Endothelial cell of umbilical vein (primary cell): ENCODE measurements around the gene CTU2. TPM values are rescaled to one million over a fixed set of nuclear protein-coding genes. Genes with fewer than 3 reads are reported as not detected.

Experiments
- BruUV-seq: library from RNA; stranded (reverse); fragments of 400-500 nt; replicated peaks from 2 replicates; lab custom pipeline; 2021; lab: Mats Ljungman, UMichigan
- CTCF ChIA-PET: fragments of 300-600, 350-600 bp; sonication (Branson Sonifier 250); formaldehyde crosslinking; loops from one replicate; lab custom pipeline; 2021; ENCODE audit warnings: antibody characterized with exemption, inconsistent platforms; lab: Charles Lee
- POLR2A ChIA-PET: fragments of 300-600, 350-600 bp; sonication (Branson Sonifier 250); formaldehyde crosslinking; loops from one replicate; lab custom pipeline; 2021; ENCODE audit warnings: antibody characterized with exemption, inconsistent platforms; lab: Charles Lee
- DNase-seq: peaks from one replicate; pipeline ENCODE4 v3.0.0-alpha.2; 2011; ENCODE audit warnings: low read depth, low spot score
- FAIRE-seq: peaks from 2 replicates; lab custom pipeline; 2011; peaks lifted over from hg19 to GRCh38; lab: Jason Lieb, UNC
- H2AFZ ChIP-seq: 2 replicates; pipeline ENCODE4 v1.6.0; 2012; ENCODE audit warnings: low read depth, low read length, control low read depth, inconsistent platforms
- H3K27ac ChIP-seq: 2 replicates; pipeline ENCODE4 v1.5.1; 2011; ENCODE audit warnings: low read depth, mild to moderate bottlenecking, control low read depth, low read length, moderate library complexity; ENCODE audit not compliant: insufficient read depth
- H3K27me3 ChIP-seq, 2 experiments: 2 replicates each; pipeline versions ENCODE4 v1.6.0 to v1.6.1; 2011; ENCODE audit warnings: low read length in 2 of 2, mixed read lengths in 1 of 2; ENCODE audit not compliant: control insufficient read depth in 2 of 2, insufficient read depth in 2 of 2
- H3K36me3 ChIP-seq, 2 experiments: 2 replicates in 1 of 2; 3 replicates in 1 of 2; pipeline ENCODE4 v1.5.1; 2011; ENCODE audit warnings: low read length in 2 of 2, mild to moderate bottlenecking in 1 of 2, moderate library complexity in 1 of 2; ENCODE audit not compliant: control insufficient read depth in 2 of 2, insufficient read depth in 2 of 2; ENCODE audit errors: extremely low read depth in 1 of 2
- H3K4me1 ChIP-seq: 3 replicates; pipeline ENCODE4 v1.5.1; 2011; ENCODE audit warnings: mild to moderate bottlenecking, low read length; ENCODE audit not compliant: control insufficient read depth, insufficient read depth; ENCODE audit errors: extremely low read depth
- H3K4me2 ChIP-seq: 2 replicates; pipeline ENCODE4 v1.6.1; 2011; ENCODE audit warnings: low read length, control low read depth, mixed read lengths; ENCODE audit not compliant: insufficient read depth
- H3K4me3 ChIP-seq, 3 experiments: fragments of 200-600 bp in 1 of 3; sonication (generic), shearing (Covaris generic) in 1 of 3; replicated peaks in 1 of 3; 2 replicates each; pipeline ENCODE4 v1.5.1; 2011 to 2016; ENCODE audit warnings: control low read depth in 3 of 3, low read length in 3 of 3, mild to moderate bottlenecking in 2 of 3, inconsistent platforms in 1 of 3, low read depth in 1 of 3, moderate library complexity in 1 of 3; ENCODE audit not compliant: insufficient read depth in 1 of 3
- H3K79me2 ChIP-seq: 2 replicates; pipeline ENCODE4 v1.6.0; 2012; ENCODE audit warnings: low read length, inconsistent platforms; ENCODE audit not compliant: control insufficient read depth, insufficient read depth
- H3K9ac ChIP-seq: replicated peaks from 2 replicates; pipeline ENCODE3; 2011; ENCODE audit warnings: low read length, control low read depth; ENCODE audit not compliant: insufficient read depth; ENCODE audit errors: extremely low read depth
- H3K9me1 ChIP-seq: replicated peaks from 3 replicates; pipeline ENCODE4 v1.6.0; 2011; ENCODE audit warnings: mild to moderate bottlenecking, low read length; ENCODE audit not compliant: control insufficient read depth, insufficient read depth; ENCODE audit errors: extremely low read depth
- H3K9me3 ChIP-seq: replicated peaks from 2 replicates; pipeline ENCODE4 v1.5.1; 2012; ENCODE audit warnings: low read length, inconsistent platforms; ENCODE audit not compliant: control insufficient read depth, insufficient read depth
- H4K20me1 ChIP-seq: replicated peaks from 2 replicates; pipeline ENCODE3; 2011; ENCODE audit warnings: mild to moderate bottlenecking, low read length; ENCODE audit not compliant: control insufficient read depth, insufficient read depth; ENCODE audit errors: extremely low read depth
- CTCF ChIP-seq, 2 donors: IDR thresholded peaks; 1 replicate in 1 of 2; 2 replicates in 1 of 2; pipeline ENCODE4 v1.5.1; 2011; ENCODE audit warnings: low read length in 2 of 2, mild to moderate bottlenecking in 2 of 2, moderate library complexity in 2 of 2, control low read depth in 1 of 2, inconsistent platforms in 1 of 2, low read depth in 1 of 2; ENCODE audit not compliant: insufficient read depth in 1 of 2; ENCODE audit errors: extremely low read depth in 1 of 2
- EZH2 ChIP-seq: IDR thresholded peaks from 2 replicates; pipeline ENCODE4 v1.6.1; 2012; ENCODE audit warnings: borderline replicate concordance, low read depth, mild to moderate bottlenecking, moderate library complexity, low read length, inconsistent platforms; ENCODE audit not compliant: severe bottlenecking
- FOS ChIP-seq: IDR thresholded peaks from 2 replicates; pipeline ENCODE4 v1.6.1; 2011; ENCODE audit warnings: mild to moderate bottlenecking, low read length, moderate library complexity, borderline replicate concordance; ENCODE audit not compliant: insufficient read depth
- GATA2 ChIP-seq: IDR thresholded peaks from 2 replicates; pipeline ENCODE4 v1.7.0; 2011; ENCODE audit warnings: low read depth, mild to moderate bottlenecking, moderate library complexity, mixed read lengths, low read length; ENCODE audit not compliant: insufficient read length, insufficient read depth
- JUN ChIP-seq: IDR thresholded peaks from 2 replicates; pipeline ENCODE4 v1.6.1; 2011; ENCODE audit warnings: borderline replicate concordance, low read depth; ENCODE audit not compliant: insufficient read length, insufficient read depth
- MYC ChIP-seq: IDR thresholded peaks from one replicate; pipeline ENCODE4 v1.6.1; 2011; ENCODE audit warnings: mild to moderate bottlenecking, low read depth, low read length
- POLR2A ChIP-seq: IDR thresholded peaks from 2 replicates; pipeline ENCODE4 v1.6.1; 2012; ENCODE audit warnings: low read depth, mild to moderate bottlenecking, control low read depth, low read length
- POLR2AphosphoS5 ChIP-seq: IDR thresholded peaks from 2 replicates; pipeline ENCODE4 v1.6.1; 2012; ENCODE audit warnings: low read depth, mild to moderate bottlenecking, control low read depth, low read length, moderate library complexity; ENCODE audit not compliant: insufficient read depth
- dilution Hi-C: fragments of 300-500 bp; cut with MboI; formaldehyde crosslinking; loops from one replicate; pipeline ENCODE4 v1.15.0; 2019; ENCODE audit warnings: low sequenced_read_pairs; ENCODE audit not compliant: extremely low pct_ligation_motif_present
- intact Hi-C: fragments of 100-400 bp; cut with micrococcal nuclease; formaldehyde crosslinking; loops from one replicate; pipeline ENCODE4 v1.10.0; 2022
- polyA plus RNA-seq, 4 experiments: library from polyadenylated mRNA; depleted of rRNA in 3 of 4; stranded (reverse) in 3 of 4; unstranded in 1 of 4; fragments of >200 nt; gene quantifications; 2 replicates each; pipeline versions ENCODE4 v1.2.1 to v1.2.3, GENCODE V29; 2011 to 2012; ENCODE audit warnings: missing spikeins in 1 of 4
- total RNA-seq: library from RNA; stranded (reverse); gene quantifications from 2 replicates; pipeline ENCODE4 v1.2.3, GENCODE V29; 2021
- TF ChIP-seq, protein P1 (sequence below): IDR thresholded peaks from 2 replicates; pipeline ENCODE4 v1.6.1; 2011; ENCODE audit not compliant: insufficient read depth, insufficient read length

The CTU2 gene
- total and polyA plus RNA-seq, 2 donors (not counting 3 experiments of a cell fraction or from before 2014, with no cell fraction given): 26.1 to 33.7 TPM

DNA sequence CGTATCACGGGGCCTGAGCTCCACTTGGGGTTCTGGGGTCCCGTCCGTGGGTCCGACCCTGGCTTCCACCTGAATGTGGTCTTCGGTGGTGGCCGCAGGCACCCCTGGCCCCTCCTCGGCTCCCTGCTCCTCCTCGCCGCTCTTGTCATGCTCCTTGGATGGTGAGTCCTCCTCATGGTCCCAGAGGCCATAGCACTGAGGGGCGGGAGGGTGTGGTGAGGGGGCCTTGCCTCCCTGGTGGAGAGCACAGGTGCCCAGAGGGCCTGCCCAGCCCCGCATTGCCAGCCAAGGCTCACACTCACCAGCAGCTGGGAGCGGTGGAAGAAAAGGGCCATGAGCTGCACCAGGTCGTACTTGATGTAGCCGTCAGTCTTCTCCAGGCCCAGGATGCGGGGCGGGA, 14.9 kb downstream of the CTU2 start:
- Histone ChIP-seq H3K9me3 (no peaks in the 10 kb centered on the region), H3K4me2 (no peak overlapping the region), H3K4me1 (no peaks in the 10 kb centered on the region), H3K79me2 (no peaks in the 10 kb centered on the region), H4K20me1 (no peaks in the 10 kb centered on the region), H3K36me3 (peaks cover 26 to 83% of the 10 kb centered on the region in 2 experiments), H3K9me1 (no peaks in the 10 kb centered on the region), H3K27me3 (no peaks in the 10 kb centered on the region), H2AFZ (no peak overlapping the region), H3K4me3 (no peak overlapping the region), H3K9ac (no peak overlapping the region), H3K27ac (no peak overlapping the region)
- no peak for DNase-seq
- intact Hi-C loops (no loop called here), dilution Hi-C loops (no loop called here)
- TF ChIP-seq, protein P1, sequence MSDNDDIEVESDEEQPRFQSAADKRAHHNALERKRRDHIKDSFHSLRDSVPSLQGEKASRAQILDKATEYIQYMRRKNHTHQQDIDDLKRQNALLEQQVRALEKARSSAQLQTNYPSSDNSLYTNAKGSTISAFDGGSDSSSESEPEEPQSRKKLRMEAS: no peak
- TF ChIP-seq JUN (no peak), CTCF (IDR thresholded peaks at IDR 0.05; ENCODE audit: extremely low read depth in 1 of 2, insufficient read depth in 1 of 2, low read depth in 1 of 2, low read length in 2 of 2) (no peak), FOS (no peak), MYC (no peak), EZH2 (no peak), POLR2AphosphoS5 (no peak), GATA2 (no peak), POLR2A (no peak)
- CTCF ChIA-PET: interaction anchor here (4.1 kb wide), 1 partner anchor 15 kb away, joined by 19 read pairs; no protein-coding TSS in a partner anchor
- no TSS peak for BruUV-seq
- FAIRE-seq: no peak
- POLR2A ChIA-PET: no interaction called here
